WTC11 (cell line): ENCODE data around the gene MEX3D.
A peak's percentile ranks its signal among the peaks of the same experiment; 100 is the strongest.

Source experiments
- ESRRA ChIP-seq: sonication (generic); formaldehyde crosslinking; IDR thresholded peaks from 2 replicates; pipeline ENCODE4 v1.8.1; 2022; ENCODE audit warnings: mild to moderate bottlenecking, missing genetic modification reagents, borderline replicate concordance
- IRF2 ChIP-seq: sonication (generic); formaldehyde crosslinking; IDR thresholded peaks from 2 replicates; pipeline ENCODE4 v1.8.0; 2022; ENCODE audit warnings: low read depth, missing genetic modification reagents, borderline replicate concordance
- JUN ChIP-seq: sonication (generic); formaldehyde crosslinking; IDR thresholded peaks from 2 replicates; pipeline ENCODE4 v1.8.0; 2023; ENCODE audit warnings: mild to moderate bottlenecking, missing genetic modification reagents
- RELA ChIP-seq: sonication (generic); formaldehyde crosslinking; IDR thresholded peaks from 2 replicates; pipeline ENCODE4 v1.8.1; 2022; ENCODE audit warnings: missing genetic modification reagents, mild to moderate bottlenecking, borderline replicate concordance
- ZBTB21 ChIP-seq: sonication (generic); formaldehyde crosslinking; IDR thresholded peaks from 2 replicates; pipeline ENCODE4 v1.8.1; 2023; ENCODE audit warnings: mild to moderate bottlenecking, missing genetic modification reagents, borderline replicate concordance
- ZNF317 ChIP-seq: sonication (generic); formaldehyde crosslinking; IDR thresholded peaks from 2 replicates; pipeline ENCODE4 v1.8.1; 2023; ENCODE audit warnings: low read depth, mild to moderate bottlenecking, moderate library complexity, missing genetic modification reagents, borderline replicate concordance
- TF ChIP-seq, protein P1 (sequence below): fragments of 200-600 bp; IDR thresholded peaks from 2 replicates; pipeline ENCODE4 v1.8.0; 2022; ENCODE audit warnings: antibody characterized with exemption
- TF ChIP-seq, protein P2 (sequence below): sonication (generic); formaldehyde crosslinking; IDR thresholded peaks from 2 replicates; pipeline ENCODE4 v1.8.1; 2023; ENCODE audit warnings: mild to moderate bottlenecking, missing genetic modification reagents
- TF ChIP-seq, protein P3 (sequence below): sonication (generic); formaldehyde crosslinking; IDR thresholded peaks from 2 replicates; pipeline ENCODE4 v1.8.0; 2022; ENCODE audit warnings: mild to moderate bottlenecking, missing genetic modification reagents
- TF ChIP-seq, protein P4 (sequence below): sonication (generic); formaldehyde crosslinking; IDR thresholded peaks from 2 replicates; pipeline ENCODE4 v1.8.1; 2022; ENCODE audit warnings: low read depth, missing genetic modification reagents, borderline replicate concordance
- TF ChIP-seq, protein P5 (sequence below): sonication (generic); formaldehyde crosslinking; IDR thresholded peaks from 2 replicates; pipeline ENCODE4 v1.8.1; 2022; ENCODE audit warnings: mild to moderate bottlenecking, moderate library complexity, missing genetic modification reagents
- TF ChIP-seq, protein P6 (sequence below): sonication (generic); formaldehyde crosslinking; conservative IDR thresholded peaks from 2 replicates; pipeline ENCODE4 v1.8.1; 2022; ENCODE audit warnings: mild to moderate bottlenecking, missing genetic modification reagents

DNA sequence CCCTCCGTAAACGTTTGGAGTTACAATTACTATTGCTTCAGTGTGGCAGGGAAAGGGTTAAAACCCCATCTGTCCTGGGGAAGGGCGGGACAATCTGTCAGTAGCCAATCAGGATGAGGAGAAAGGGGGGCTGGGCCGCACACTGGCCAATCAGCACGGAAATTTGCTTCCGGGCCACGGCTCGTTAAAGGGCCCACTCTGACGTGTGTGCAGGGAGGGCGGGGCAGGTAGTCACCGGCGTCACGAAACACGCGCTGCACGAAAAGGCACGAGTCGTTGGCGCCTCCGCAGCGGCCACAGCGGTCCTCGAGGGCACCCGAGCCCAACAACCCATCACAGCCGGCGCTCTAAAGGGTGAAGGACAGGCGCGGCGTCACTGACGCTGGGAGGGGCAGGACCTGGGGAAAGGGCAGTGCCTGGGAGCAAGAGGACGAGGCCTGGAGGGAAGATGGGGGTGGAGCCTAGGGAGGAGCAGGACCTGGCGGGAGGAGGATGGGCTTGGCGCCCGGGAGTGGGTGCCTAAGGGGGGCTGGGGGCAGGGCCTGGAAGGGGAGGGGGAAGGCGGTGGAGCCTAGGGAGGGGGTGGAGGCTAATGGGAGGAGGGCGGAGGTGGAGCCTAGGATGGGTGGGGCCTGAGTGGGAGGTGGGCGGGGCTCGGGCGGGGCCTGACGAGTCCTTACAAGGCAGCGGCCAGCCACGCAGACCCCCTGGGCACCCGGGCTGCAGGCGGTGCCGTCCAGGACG is 60.2 kb downstream of the MEX3D start:
- 0 out of 2 replicates have a peak, but pooled peaks have one; percentile 16 for TF ChIP-seq ZBTB21
- TF ChIP-seq, protein P1, sequence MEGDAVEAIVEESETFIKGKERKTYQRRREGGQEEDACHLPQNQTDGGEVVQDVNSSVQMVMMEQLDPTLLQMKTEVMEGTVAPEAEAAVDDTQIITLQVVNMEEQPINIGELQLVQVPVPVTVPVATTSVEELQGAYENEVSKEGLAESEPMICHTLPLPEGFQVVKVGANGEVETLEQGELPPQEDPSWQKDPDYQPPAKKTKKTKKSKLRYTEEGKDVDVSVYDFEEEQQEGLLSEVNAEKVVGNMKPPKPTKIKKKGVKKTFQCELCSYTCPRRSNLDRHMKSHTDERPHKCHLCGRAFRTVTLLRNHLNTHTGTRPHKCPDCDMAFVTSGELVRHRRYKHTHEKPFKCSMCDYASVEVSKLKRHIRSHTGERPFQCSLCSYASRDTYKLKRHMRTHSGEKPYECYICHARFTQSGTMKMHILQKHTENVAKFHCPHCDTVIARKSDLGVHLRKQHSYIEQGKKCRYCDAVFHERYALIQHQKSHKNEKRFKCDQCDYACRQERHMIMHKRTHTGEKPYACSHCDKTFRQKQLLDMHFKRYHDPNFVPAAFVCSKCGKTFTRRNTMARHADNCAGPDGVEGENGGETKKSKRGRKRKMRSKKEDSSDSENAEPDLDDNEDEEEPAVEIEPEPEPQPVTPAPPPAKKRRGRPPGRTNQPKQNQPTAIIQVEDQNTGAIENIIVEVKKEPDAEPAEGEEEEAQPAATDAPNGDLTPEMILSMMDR = no peak
- no peak for TF ChIP-seq JUN (CRISPR knock-in tag)
- TF ChIP-seq, protein P2, sequence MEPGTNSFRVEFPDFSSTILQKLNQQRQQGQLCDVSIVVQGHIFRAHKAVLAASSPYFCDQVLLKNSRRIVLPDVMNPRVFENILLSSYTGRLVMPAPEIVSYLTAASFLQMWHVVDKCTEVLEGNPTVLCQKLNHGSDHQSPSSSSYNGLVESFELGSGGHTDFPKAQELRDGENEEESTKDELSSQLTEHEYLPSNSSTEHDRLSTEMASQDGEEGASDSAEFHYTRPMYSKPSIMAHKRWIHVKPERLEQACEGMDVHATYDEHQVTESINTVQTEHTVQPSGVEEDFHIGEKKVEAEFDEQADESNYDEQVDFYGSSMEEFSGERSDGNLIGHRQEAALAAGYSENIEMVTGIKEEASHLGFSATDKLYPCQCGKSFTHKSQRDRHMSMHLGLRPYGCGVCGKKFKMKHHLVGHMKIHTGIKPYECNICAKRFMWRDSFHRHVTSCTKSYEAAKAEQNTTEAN (CRISPR knock-in tag) = no peak
- TF ChIP-seq, protein P3, sequence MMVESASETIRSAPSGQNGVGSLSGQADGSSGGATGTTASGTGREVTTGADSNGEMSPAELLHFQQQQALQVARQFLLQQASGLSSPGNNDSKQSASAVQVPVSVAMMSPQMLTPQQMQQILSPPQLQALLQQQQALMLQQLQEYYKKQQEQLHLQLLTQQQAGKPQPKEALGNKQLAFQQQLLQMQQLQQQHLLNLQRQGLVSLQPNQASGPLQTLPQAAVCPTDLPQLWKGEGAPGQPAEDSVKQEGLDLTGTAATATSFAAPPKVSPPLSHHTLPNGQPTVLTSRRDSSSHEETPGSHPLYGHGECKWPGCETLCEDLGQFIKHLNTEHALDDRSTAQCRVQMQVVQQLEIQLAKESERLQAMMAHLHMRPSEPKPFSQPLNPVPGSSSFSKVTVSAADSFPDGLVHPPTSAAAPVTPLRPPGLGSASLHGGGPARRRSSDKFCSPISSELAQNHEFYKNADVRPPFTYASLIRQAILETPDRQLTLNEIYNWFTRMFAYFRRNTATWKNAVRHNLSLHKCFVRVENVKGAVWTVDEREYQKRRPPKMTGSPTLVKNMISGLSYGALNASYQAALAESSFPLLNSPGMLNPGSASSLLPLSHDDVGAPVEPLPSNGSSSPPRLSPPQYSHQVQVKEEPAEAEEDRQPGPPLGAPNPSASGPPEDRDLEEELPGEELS (CRISPR knock-in tag) = 0 out of 2 replicates have a peak, but pooled peaks have one; percentile 5
- no peak for TF ChIP-seq ESRRA
- no peak for TF ChIP-seq RELA
- TF ChIP-seq, protein P4, sequence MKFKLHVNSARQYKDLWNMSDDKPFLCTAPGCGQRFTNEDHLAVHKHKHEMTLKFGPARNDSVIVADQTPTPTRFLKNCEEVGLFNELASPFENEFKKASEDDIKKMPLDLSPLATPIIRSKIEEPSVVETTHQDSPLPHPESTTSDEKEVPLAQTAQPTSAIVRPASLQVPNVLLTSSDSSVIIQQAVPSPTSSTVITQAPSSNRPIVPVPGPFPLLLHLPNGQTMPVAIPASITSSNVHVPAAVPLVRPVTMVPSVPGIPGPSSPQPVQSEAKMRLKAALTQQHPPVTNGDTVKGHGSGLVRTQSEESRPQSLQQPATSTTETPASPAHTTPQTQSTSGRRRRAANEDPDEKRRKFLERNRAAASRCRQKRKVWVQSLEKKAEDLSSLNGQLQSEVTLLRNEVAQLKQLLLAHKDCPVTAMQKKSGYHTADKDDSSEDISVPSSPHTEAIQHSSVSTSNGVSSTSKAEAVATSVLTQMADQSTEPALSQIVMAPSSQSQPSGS (CRISPR knock-in tag) = no peak
- TF ChIP-seq ZNF317 (CRISPR knock-in tag) = no peak
- TF ChIP-seq IRF2 = no peak
- TF ChIP-seq, protein P5, sequence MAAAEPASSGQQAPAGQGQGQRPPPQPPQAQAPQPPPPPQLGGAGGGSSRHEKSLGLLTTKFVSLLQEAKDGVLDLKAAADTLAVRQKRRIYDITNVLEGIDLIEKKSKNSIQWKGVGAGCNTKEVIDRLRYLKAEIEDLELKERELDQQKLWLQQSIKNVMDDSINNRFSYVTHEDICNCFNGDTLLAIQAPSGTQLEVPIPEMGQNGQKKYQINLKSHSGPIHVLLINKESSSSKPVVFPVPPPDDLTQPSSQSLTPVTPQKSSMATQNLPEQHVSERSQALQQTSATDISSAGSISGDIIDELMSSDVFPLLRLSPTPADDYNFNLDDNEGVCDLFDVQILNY = no peak
- TF ChIP-seq, protein P6, sequence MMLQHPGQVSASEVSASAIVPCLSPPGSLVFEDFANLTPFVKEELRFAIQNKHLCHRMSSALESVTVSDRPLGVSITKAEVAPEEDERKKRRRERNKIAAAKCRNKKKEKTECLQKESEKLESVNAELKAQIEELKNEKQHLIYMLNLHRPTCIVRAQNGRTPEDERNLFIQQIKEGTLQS (CRISPR knock-in tag) = no peak
